HCT116 (cell line): Measurements from ENCODE around the gene STIL.

Experiments used
- CTCF ChIP-seq, 3 experiments: fragments of 200-600 bp in 1 of 3; sonication (generic) in 1 of 3; IDR thresholded peaks in 2 of 3; conservative IDR thresholded peaks in 1 of 3; 2 replicates each; pipeline ENCODE4 v1.5.1; 2012 to 2017; ENCODE audit warnings: low read depth in 2 of 3, low read length in 2 of 3, antibody characterized with exemption in 1 of 3, borderline replicate concordance in 1 of 3, control low read depth in 1 of 3, mild to moderate bottlenecking in 1 of 3, mixed read lengths in 1 of 3, mixed run types in 1 of 3, moderate library complexity in 1 of 3; ENCODE audit not compliant: insufficient read depth in 1 of 3
- EGR1 ChIP-seq: IDR thresholded peaks from 2 replicates; pipeline ENCODE4 v1.6.1; 2012; ENCODE audit warnings: low read depth
- EZH2 ChIP-seq: fragments of 200-600 bp; sonication (generic); IDR thresholded peaks from 2 replicates; pipeline ENCODE4 v1.6.1; 2017; ENCODE audit warnings: antibody characterized with exemption, mixed run types
- POLR2A ChIP-seq: IDR thresholded peaks from 2 replicates; pipeline ENCODE4 v1.7.0; 2011; ENCODE audit warnings: borderline replicate concordance; ENCODE audit not compliant: insufficient read depth, insufficient read length; ENCODE audit errors: extremely low read depth
- YY1 ChIP-seq: IDR thresholded peaks from 2 replicates; pipeline ENCODE4 v1.6.1; 2011; ENCODE audit warnings: low read length, low read depth, moderate library complexity, mild to moderate bottlenecking; ENCODE audit not compliant: insufficient replicate concordance; ENCODE audit errors: extremely low read depth
- ZNF274 ChIP-seq: fragments of 200-500 bp; sonication (Bioruptor generic); IDR thresholded peaks from 2 replicates; pipeline ENCODE4 v1.6.1; 2014; ENCODE audit warnings: mild to moderate bottlenecking, low read depth, low read length, inconsistent platforms

DNA sequence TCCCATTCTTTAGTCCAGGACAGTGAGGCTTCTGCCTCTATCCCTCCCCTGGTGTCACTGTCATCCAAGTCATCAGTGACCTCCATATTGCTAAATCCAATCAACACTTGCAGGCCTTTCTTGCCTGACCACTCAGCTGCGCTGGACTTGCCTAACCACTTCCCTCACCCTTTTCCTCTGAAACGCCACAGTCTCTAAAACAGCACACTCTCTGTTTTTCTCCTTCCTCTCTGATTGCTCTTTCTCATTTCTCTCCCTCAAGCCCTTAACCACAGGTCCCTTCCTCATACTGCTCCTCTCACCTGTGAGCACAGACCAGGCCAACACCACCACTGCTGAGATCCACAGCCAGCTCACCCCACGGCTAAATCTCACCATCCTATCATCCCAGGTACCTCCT, 99.4 kb downstream of the STIL start:
- TF ChIP-seq EGR1, result no peak
- TF ChIP-seq ZNF274, result no peak
- TF ChIP-seq CTCF (IDR thresholded peaks at IDR 0.05 in 2 of 3, conservative IDR thresholded peaks at IDR 0.05 in 1 of 3; ENCODE audit: borderline replicate concordance in 1 of 3, insufficient read depth in 1 of 3, low read depth in 2 of 3, low read length in 2 of 3), result no peak
- no peak for TF ChIP-seq POLR2A
- TF ChIP-seq EZH2, result no peak
- TF ChIP-seq YY1, result no peak
